ENCODE data around the gene ZNF638.
"Not testable (repeated sequence)": the region's sequence is repeated elsewhere in the genome, so short reads cannot be mapped to it uniquely, and the experiment has no call there.

The ZNF638 gene

GRCh38 chr2:71331581-71332434 lies at the start of gene ZNF638:
ZNF638 (plus strand) TSS chr2:71331782; CDS start chr2:71348955, 17,173 bp downstream.
- DNase-seq (ENCODE audit: low spot score) = peak; percentile 92

DNA sequence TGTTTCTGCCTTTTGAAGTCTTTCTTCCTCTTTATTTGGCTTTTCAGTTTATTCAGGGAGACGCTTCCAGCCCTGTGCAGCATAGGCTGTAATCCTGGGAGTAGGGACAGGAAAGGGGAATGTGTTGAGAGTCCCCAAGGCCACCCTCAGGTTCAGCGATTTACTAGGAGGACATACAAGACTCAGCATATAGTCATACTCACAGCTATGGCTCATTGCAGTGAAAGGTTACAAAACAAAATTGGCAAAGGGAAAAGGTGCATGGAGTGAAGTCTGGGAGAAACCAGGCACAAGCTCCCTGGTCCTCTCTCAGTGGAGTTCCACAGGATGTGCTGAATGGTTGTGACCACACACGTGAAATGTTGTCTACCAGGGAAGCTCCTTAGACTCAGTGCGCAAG lies 49.6 kb upstream of the ZNF638 start:
- no peak for DNase-seq (ENCODE audit: low spot score)

DNA sequence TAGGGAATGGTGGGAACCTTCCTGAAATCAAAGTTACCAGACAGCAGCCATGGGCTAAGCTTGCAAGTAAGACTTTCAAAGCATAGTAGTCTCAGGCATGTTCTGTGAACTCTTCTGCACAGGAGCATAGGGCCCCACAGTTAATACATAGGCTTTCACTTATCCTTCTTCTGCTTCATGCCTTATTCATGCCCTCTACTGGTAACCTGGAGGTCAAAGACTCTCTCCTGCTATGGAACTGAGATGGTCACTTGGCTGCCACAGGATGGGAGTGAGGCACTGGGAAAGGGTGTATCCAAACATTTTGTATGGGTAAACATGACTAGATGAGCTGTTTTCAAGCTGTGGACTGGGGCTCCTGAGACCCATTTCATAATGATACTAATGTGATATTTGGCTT lies 49.1 kb upstream of the ZNF638 start:
- no peak for DNase-seq (ENCODE audit: low spot score)

- DNase-seq (ENCODE audit: low spot score) = no peak
Measured at GRCh38 chr2:71283131-71283530, 48.5 kb upstream of the ZNF638 start.

- DNase-seq (ENCODE audit: low spot score) = no peak
Measured at GRCh38 chr2:71285706-71286105, 45.9 kb upstream of the ZNF638 start.

GRCh38 chr2:71291398-71291797 lies 40.2 kb upstream of the ZNF638 start:
- peak; percentile 93 for DNase-seq (ENCODE audit: low spot score)

GRCh38 chr2:71292159-71292558 lies 39.4 kb upstream of the ZNF638 start:
- DNase-seq (ENCODE audit: low spot score) = no peak

GRCh38 chr2:71298914-71299313 lies 32.7 kb upstream of the ZNF638 start:
- no peak for DNase-seq (ENCODE audit: low spot score)

DNA sequence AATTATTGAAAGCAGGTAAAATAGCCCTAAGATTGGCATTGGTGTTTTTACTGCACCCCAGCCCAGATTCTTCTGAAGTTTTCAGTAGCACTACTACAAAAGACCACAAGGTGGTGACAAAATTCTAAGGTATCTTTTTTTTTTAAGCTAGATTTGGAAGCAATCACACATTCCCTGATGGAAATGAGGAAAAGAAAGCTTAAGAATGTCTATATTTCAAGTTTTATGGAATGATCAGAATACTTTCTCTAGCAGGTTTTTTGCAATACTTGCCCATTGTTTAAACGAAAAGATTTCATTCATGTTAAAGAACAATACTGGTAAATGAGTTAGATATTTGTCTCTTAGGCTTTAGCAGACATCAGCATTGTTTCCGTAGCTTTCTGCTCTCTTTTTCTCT lies 32.1 kb upstream of the ZNF638 start:
- no peak for DNase-seq (ENCODE audit: low spot score)

GRCh38 chr2:71303849-71304248 lies 27.7 kb upstream of the ZNF638 start:
- DNase-seq (ENCODE audit: low spot score) = no peak

GRCh38 chr2:71306762-71307161 lies 24.8 kb upstream of the ZNF638 start:
- no peak for DNase-seq (ENCODE audit: low spot score)

- no peak for DNase-seq (ENCODE audit: low spot score)
Measured at GRCh38 chr2:71313016-71313766, 18.4 kb upstream of the ZNF638 start.

GRCh38 chr2:71317060-71317459 lies 14.5 kb upstream of the ZNF638 start:
- DNase-seq (ENCODE audit: low spot score) = no peak

DNA sequence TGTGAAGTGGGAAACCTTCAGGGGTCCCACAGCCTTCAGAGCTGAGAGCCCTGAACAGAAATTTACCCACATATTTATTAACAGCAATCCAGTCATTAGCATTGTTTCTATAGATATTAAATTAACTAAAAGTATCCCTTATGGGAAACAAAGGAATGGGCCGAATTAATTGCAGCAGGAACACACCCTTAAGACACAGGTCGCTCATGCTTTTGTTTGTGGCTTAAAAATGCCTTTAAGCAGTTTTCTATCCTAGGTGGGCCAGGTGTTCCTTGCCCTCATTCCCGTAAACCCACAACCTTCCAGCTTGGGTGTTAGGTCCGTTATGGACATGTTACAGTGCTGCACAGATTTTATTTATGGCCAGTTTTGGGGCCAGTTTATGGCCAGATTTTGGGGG lies 13.7 kb upstream of the ZNF638 start:
- not testable (repeated sequence) for DNase-seq (ENCODE audit: low spot score)

DNA sequence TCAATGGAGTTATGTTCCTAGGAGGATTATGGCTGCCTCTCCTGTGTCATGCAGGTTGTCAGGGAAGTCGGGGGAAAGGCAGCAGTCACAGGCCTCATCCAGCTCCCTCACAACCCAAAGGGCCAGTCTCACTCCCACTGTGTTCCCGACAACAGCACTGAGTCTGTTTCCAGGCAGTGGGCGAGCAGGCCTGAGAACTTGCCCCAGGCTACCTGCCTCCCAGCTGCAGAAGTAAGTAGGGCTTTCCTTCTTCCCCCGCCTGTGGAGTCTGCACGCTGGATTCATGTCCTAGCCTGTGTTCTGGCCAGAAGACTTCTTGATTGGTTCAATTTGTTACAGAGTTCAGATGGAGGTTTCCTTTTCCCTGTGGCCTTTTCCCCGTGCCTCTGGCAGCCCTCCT lies 8.2 kb upstream of the ZNF638 start:
- DNase-seq (ENCODE audit: low spot score) = no peak

DNA sequence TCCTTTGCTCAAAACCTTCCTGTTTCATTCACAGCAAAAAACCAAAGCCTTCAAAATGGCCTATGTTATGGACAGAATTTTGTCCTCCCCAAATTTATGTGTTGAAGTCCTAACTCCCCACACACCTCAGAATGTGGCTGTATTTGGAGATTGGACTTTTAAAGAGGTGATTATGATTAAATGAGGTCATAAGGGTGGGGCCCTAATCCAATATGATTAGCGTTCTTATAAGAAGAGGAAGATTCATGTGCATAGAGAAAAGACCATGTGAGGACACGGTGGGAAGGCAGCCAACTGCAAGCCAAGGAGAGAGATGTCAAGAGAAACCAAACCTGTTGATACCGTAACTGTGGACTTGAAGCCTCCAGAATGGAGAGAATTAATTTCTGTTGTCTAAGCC lies 4.6 kb upstream of the ZNF638 start:
- DNase-seq (ENCODE audit: low spot score) = no peak

DNA sequence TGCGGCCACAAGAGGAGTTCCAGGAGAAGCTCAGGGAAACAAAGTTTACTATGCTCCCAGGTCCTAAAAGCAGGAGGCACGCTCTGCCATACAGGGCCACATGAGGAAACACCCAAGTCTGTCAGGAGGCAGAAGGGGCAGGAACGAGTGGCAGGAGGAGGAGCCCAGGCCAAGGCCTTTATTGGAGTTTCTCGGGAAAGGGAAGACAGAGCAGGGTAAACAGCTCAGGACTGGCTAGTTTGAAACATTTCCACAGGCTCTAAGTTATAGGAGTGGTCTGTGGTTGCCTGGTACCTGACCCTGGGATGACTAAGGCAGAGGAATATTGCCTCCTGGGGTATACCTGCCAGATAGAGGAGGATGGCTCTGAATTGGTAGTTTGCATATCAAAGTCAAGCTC lies 3.7 kb upstream of the ZNF638 start:
- DNase-seq (ENCODE audit: low spot score) = no peak

- DNase-seq (ENCODE audit: low spot score) = no peak
Measured at GRCh38 chr2:71330155-71330554, 1.4 kb upstream of the ZNF638 start.

GRCh38 chr2:71330585-71331330 lies 824 bp upstream of the ZNF638 start:
- no peak for DNase-seq (ENCODE audit: low spot score)

DNA sequence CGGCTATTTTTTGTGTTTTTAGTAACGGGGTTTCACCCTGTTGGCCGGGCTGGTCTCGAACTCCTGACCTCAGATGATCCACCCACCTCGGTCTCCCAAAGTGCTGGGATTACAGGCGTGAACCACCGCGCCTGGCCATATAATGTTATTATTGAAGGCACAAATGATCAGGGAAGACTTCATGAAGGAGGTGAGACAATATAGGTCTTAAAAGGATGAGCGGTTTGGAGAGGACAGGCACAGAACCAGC lies 326 bp upstream of the ZNF638 start:
- not testable (repeated sequence) for DNase-seq (ENCODE audit: low spot score)

- DNase-seq (ENCODE audit: low spot score) = no peak
Measured at GRCh38 chr2:71332435-71332796, 834 bp downstream of the ZNF638 start.

DNA sequence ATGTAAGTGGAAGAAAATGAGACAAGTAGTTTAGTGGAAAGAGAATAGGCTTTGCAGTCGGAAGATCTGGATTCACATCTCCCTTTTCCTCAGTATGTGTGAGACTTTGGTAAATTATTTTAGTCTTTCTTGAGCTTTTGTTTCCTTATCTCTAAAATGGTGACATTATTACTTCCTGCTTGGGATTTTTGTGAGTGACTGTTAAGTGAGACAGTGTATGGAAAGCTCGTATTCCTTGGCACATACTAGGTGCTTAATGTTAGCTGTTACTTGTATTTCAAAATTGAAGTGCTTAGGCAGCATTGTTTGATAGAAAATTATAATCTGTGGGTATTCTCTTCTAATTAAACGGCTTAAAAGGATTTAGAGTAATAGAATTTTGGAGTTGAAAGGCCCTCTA lies 2.0 kb downstream of the ZNF638 start:
- no peak for DNase-seq (ENCODE audit: low spot score)

- no peak for DNase-seq (ENCODE audit: low spot score)
Measured at GRCh38 chr2:71336384-71336783, 4.8 kb downstream of the ZNF638 start.
